CD4-positive, CD25-positive, alpha-beta regulatory T cell (primary cell): Measurements from ENCODE around the gene SMARCC2. TPM values are rescaled to one million over a fixed set of nuclear protein-coding genes. Genes with fewer than 3 reads are reported as not detected.

Experiments
- ATAC-seq, 2 donors: fragments of 150-1000 bp; cut with Tn5 transposase; one replicate each; pipeline ENCODE4 v1.10.0; 2021; ENCODE audit warnings: low read depth in 2 of 2, moderate number of reproducible peaks in 2 of 2, moderate library complexity in 1 of 2
- DNase-seq, 3 donors: peaks; one replicate each; pipeline versions ENCODE4 v3.0.0 to v3.0.0-alpha.2; 2012 to 2022; ENCODE audit warnings: mixed read lengths in 1 of 3
- H3K27ac ChIP-seq: one replicate; pipeline ENCODE4 v1.7.0; 2013; ENCODE audit warnings: mild to moderate bottlenecking, low read length; ENCODE audit not compliant: insufficient read depth, poor library complexity, severe bottlenecking
- H3K27me3 ChIP-seq: one replicate; pipeline ENCODE4 v1.7.0; 2013; ENCODE audit warnings: low read length; ENCODE audit not compliant: control insufficient read depth, insufficient read depth
- H3K36me3 ChIP-seq: one replicate; pipeline ENCODE4 v1.7.0; 2013; ENCODE audit warnings: mild to moderate bottlenecking, low read length, moderate library complexity; ENCODE audit not compliant: control insufficient read depth, insufficient read depth
- H3K4me1 ChIP-seq: 2 replicates; pipeline ENCODE4 v1.7.0; 2013; ENCODE audit warnings: mild to moderate bottlenecking, low read length; ENCODE audit not compliant: insufficient read depth, control insufficient read depth, poor library complexity, severe bottlenecking
- H3K4me3 ChIP-seq: one replicate; pipeline ENCODE4 v1.7.0; 2013; ENCODE audit warnings: low read depth, mild to moderate bottlenecking, low read length, moderate library complexity
- H3K9me3 ChIP-seq, 2 experiments: 1 replicate in 1 of 2; 2 replicates in 1 of 2; pipeline ENCODE4 v1.7.0; 2013; ENCODE audit warnings: low read length in 2 of 2, mild to moderate bottlenecking in 1 of 2, moderate library complexity in 1 of 2; ENCODE audit not compliant: control insufficient read depth in 2 of 2
- H3K27ac Mint-ChIP-seq, 3 donors: one replicate each; pipeline ENCODE4 v1.8.0; 2020 to 2022; ENCODE audit warnings: mild to moderate bottlenecking in 3 of 3, mixed read lengths in 3 of 3, moderate library complexity in 2 of 3
- H3K27me3 Mint-ChIP-seq: one replicate; pipeline ENCODE4 v1.8.0; 2022; ENCODE audit warnings: mild to moderate bottlenecking, mixed read lengths
- H3K36me3 Mint-ChIP-seq: one replicate; pipeline ENCODE4 v1.8.0; 2020; ENCODE audit warnings: mixed read lengths
- H3K4me1 Mint-ChIP-seq, 4 donors: one replicate each; pipeline ENCODE4 v1.8.0; 2020 to 2022; ENCODE audit warnings: mixed read lengths in 4 of 4, mild to moderate bottlenecking in 1 of 4
- H3K4me3 Mint-ChIP-seq, 4 donors: one replicate each; pipeline ENCODE4 v1.8.0; 2020 to 2022; ENCODE audit warnings: mild to moderate bottlenecking in 4 of 4, mixed read lengths in 4 of 4, moderate library complexity in 3 of 4
- H3K9me3 Mint-ChIP-seq, 7 donors: one replicate each; pipeline ENCODE4 v1.8.0; 2020 to 2022; ENCODE audit warnings: mixed read lengths in 7 of 7, mild to moderate bottlenecking in 3 of 7, moderate library complexity in 2 of 7
- polyA plus RNA-seq, 4 donors: library from polyadenylated mRNA; unstranded; fragments of 300-500 nt; fragmentation: Illumina TruSeq; gene quantifications; one replicate each; pipeline ENCODE4 v1.2.3, GENCODE V29; 2021
- total RNA-seq: library from RNA; stranded (reverse); gene quantifications from one replicate; pipeline ENCODE4 v1.2.3, GENCODE V29; 2022

The SMARCC2 gene
- total RNA-seq (153 TPM), polyA plus RNA-seq (10 to 100 TPM; 46.3 to 64.1 (median 54.1) TPM)

DNA sequence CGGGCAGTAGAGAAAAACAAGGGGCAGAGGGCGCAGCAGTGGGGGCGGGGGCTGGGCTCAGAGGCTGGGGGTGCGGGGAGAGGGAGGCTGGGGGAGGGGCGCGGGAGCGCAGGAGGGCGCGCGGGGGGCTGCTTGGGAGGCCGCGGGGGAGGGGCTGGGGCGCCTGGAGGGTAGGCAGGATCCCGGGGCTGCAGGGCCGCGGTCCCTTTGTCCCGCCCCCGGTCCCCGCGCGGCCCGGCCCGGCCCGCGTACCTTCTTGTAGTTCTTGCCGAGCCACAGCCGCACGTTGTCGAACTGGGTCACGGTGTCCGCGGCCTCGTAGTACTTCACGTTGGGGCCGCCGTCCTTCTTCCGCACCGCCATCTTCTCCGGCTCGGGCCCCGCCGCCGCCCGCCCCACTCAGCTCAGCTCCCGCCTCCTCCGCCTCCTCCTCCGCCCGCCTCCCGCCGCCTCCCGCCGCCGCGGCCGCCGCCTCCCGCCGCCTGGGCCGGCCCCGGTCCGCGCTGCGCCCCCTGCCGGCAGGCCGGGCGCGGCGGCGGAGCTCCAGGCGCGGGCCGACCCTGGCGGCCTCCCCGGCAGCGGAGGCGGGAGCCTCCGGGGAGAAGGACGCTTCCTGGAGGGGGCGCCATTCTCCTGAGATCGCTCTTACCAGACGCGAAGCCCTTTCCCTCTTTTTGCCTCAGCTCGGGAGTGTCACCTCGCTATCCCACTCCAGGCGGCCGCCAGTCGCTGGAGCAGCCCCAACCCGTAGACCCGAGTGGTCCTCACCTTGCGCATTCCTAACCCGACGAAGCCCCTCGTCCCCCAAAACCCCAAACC lies at the start of gene SMARCC2:
Gene SMARCC2, minus strand, starts transcription at position 385 of the 819 bp plus-strand sequence. Its CDS starts 22 bp downstream, at position 363.
- DNase-seq (peak; percentile 84), ATAC-seq (peak; percentile 86 to 88)
- Mint-ChIP-seq H3K27ac (peak within 1 kb of the TSS; percentile 97 to 99 (median 99)), H3K9me3 (peaks cover 0 to 1% (median 0%) of the 10 kb centered on the region in 7 donors), H3K4me1 (peaks cover 28 to 63% (median 42%) of the 10 kb centered on the region in 4 donors), H3K27me3 (peaks cover 16% of the 10 kb centered on the region), H3K4me3 (peak within 1 kb of the TSS; percentile 95 to 99 (median 96)), H3K36me3 (peaks cover 15% of the 10 kb centered on the region)
- peaks cover 32% of the 10 kb centered on the region for H3K4me1 ChIP-seq
- no peaks in the 10 kb centered on the region for H3K27me3 ChIP-seq
- no peaks in the 10 kb centered on the region for H3K9me3 ChIP-seq
- peak within 1 kb of the TSS; percentile 86 for H3K27ac ChIP-seq
- H3K36me3 ChIP-seq: peaks cover 23% of the 10 kb centered on the region
- peak within 1 kb of the TSS; percentile 84 for H3K4me3 ChIP-seq

DNA sequence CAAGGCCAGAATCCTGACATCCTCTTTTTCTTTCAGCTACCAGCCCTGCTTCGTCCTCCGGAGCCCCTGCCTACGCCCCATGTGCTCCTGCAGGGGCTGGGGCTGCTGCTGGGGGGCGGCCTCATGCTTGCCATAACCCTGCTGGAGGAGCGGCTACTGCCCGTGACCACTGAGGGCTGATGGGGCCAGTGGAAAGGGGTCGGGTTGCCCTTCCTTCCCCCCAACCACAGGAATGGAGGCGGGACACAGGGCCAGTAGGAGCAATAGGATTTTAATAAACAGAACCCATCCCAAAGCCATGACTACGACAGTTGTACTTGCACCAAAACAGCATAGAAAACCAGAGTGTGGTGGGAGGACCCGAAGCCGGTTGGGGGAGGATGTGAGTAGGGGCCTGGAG lies 48.3 kb upstream of the SMARCC2 start:
- Mint-ChIP-seq H3K9me3 (no peaks in the 10 kb centered on the region), H3K4me1 (peaks cover 0 to 3% (median 1%) of the 10 kb centered on the region in 4 donors), H3K27me3 (no peaks in the 10 kb centered on the region), H3K36me3 (peaks cover 10% of the 10 kb centered on the region), H3K4me3 (no peak overlapping the region), H3K27ac (no peak overlapping the region)
- DNase-seq (no peak), ATAC-seq (no peak)
- no peaks in the 10 kb centered on the region for H3K4me1 ChIP-seq
- H3K27me3 ChIP-seq: no peaks in the 10 kb centered on the region
- H3K9me3 ChIP-seq: no peaks in the 10 kb centered on the region
- H3K36me3 ChIP-seq: peaks cover 21% of the 10 kb centered on the region
- H3K27ac ChIP-seq: no peak overlapping the region
- H3K4me3 ChIP-seq: no peak overlapping the region

DNA sequence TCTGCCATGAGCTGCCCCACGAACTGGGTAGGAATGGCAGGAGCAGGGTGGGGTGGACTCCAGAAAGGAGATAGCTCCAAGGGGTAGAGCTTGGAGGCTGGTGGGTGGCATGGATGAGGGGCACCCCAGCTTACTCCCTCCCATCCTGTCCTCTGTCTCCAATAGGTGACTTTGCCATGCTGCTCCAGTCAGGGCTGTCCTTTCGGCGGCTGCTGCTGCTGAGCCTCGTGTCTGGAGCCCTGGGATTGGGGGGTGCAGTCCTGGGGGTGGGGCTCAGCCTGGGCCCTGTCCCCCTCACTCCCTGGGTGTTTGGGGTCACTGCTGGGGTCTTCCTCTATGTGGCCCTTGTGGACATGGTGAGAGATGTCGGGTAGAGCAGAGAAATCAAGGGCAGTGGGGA lies 47.7 kb upstream of the SMARCC2 start:
- Mint-ChIP-seq H3K27ac (no peak overlapping the region), H3K4me1 (peaks cover 0 to 3% (median 1%) of the 10 kb centered on the region in 4 donors)
- ATAC-seq: no peak

DNA sequence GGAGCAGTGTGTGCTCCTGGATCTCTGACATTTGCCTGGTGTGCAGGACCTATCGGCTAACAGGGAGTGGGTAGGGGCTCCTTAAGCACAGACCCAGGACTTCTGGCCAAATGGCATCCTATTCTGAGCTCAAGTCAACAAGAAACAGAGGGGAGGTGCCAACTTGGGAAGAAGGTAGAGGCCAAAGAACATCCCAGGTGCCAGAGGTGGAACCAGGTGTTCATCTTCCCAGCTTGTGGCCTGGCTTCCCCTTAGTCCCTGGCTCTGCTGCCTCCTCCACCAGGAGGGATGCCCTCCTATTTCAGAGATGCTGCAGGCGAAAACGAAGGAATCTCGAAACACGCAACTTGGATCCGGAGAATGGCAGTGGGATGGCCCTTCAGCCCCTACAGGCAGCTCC lies 46.8 kb upstream of the SMARCC2 start:
- no peaks in the 10 kb centered on the region for H3K9me3 ChIP-seq
- no peak overlapping the region for H3K27ac ChIP-seq
- Mint-ChIP-seq H3K4me1 (peaks cover 0 to 3% (median 1%) of the 10 kb centered on the region in 4 donors), H3K36me3 (peaks cover 8% of the 10 kb centered on the region), H3K27me3 (no peaks in the 10 kb centered on the region), H3K4me3 (no peak overlapping the region), H3K27ac (no peak overlapping the region), H3K9me3 (no peaks in the 10 kb centered on the region)
- no peaks in the 10 kb centered on the region for H3K4me1 ChIP-seq
- no peaks in the 10 kb centered on the region for H3K27me3 ChIP-seq
- H3K4me3 ChIP-seq: no peak overlapping the region
- H3K36me3 ChIP-seq: peaks cover 7% of the 10 kb centered on the region
- ATAC-seq (no peak), DNase-seq (no peak)

More for the DNA sequence above, 47.7 kb upstream of the SMARCC2 start:
- Histone ChIP-seq H3K4me3 (no peak overlapping the region), H3K36me3 (peaks cover 15% of the 10 kb centered on the region), H3K4me1 (no peaks in the 10 kb centered on the region), H3K27me3 (no peaks in the 10 kb centered on the region), H3K9me3 (no peaks in the 10 kb centered on the region), H3K27ac (no peak overlapping the region)
- Mint-ChIP-seq H3K9me3 (no peaks in the 10 kb centered on the region), H3K36me3 (peaks cover 10% of the 10 kb centered on the region), H3K4me3 (peak overlapping the region in 1 of 4 donors; percentile 4), H3K27me3 (no peaks in the 10 kb centered on the region)
- DNase-seq: no peak

DNA sequence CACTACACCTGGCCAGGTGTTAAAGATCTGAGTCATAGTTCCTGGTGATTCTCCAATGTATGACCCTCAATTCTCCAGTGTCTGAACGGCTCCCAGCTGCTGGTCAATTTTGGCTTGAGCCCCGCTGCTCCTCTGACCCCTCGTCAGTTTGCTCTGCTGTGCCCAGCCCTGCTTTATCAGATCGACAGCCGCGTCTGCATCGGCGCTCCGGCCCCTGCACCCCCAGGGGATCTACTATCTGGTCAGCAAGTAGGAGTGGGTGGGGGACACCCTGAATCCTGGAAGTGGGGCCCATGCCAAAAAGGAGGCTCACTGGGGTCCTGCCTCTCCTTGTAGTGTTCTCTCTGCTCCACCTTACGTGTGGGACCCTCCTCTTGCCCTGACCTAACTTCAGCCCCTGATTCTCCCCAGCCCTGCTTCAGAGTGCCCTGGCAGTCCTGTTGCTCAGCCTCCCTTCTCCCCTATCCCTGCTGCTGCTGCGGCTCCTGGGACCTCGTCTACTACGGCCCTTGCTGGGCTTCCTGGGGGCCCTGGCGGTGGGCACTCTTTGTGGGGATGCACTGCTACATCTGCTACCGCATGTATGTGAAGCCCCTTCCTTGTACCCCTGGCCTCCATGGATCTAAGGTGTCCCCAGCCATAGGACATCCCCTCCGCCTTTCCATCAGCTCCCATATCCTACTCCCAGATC lies 45.6 kb upstream of the SMARCC2 start:
- ATAC-seq: no peak
- no peak overlapping the region for H3K27ac ChIP-seq
- peak overlapping the region in 1 of 3 donors; percentile 11 for H3K27ac Mint-ChIP-seq

DNA sequence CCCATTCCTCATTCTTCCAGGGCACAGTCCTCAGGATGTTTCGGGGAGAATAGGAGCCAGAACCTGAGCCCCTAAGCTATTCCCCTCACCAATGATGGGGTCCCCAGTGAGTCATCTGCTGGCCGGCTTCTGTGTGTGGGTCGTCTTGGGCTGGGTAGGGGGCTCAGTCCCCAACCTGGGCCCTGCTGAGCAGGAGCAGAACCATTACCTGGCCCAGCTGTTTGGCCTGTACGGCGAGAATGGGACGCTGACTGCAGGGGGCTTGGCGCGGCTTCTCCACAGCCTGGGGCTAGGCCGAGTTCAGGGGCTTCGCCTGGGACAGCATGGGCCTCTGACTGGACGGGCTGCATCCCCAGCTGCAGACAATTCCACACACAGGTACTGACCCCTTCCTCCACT lies 41.9 kb upstream of the SMARCC2 start:
- H3K4me3 Mint-ChIP-seq: no peak overlapping the region
- H3K27me3 Mint-ChIP-seq: no peaks in the 10 kb centered on the region
- H3K4me1 Mint-ChIP-seq: peaks cover 0 to 3% (median 2%) of the 10 kb centered on the region in 4 donors
- H3K4me1 ChIP-seq: no peaks in the 10 kb centered on the region
- H3K27me3 ChIP-seq: no peaks in the 10 kb centered on the region
- no peak for ATAC-seq
- peaks cover 3% of the 10 kb centered on the region for H3K36me3 ChIP-seq
- H3K9me3 Mint-ChIP-seq: no peaks in the 10 kb centered on the region
- H3K27ac ChIP-seq: no peak overlapping the region
- peaks cover 2% of the 10 kb centered on the region for H3K36me3 Mint-ChIP-seq
- no peak overlapping the region for H3K27ac Mint-ChIP-seq
- H3K9me3 ChIP-seq: no peaks in the 10 kb centered on the region
- DNase-seq: no peak
- no peak overlapping the region for H3K4me3 ChIP-seq

More for the DNA sequence above, 45.6 kb upstream of the SMARCC2 start:
- Mint-ChIP-seq H3K4me3 (no peak overlapping the region), H3K27me3 (no peaks in the 10 kb centered on the region), H3K9me3 (no peaks in the 10 kb centered on the region), H3K4me1 (peaks cover 0 to 3% (median 1%) of the 10 kb centered on the region in 4 donors), H3K36me3 (peaks cover 3% of the 10 kb centered on the region)
- Histone ChIP-seq H3K4me3 (no peak overlapping the region), H3K9me3 (no peaks in the 10 kb centered on the region), H3K4me1 (no peaks in the 10 kb centered on the region), H3K27me3 (no peaks in the 10 kb centered on the region), H3K36me3 (no peaks in the 10 kb centered on the region)
- no peak for DNase-seq

DNA sequence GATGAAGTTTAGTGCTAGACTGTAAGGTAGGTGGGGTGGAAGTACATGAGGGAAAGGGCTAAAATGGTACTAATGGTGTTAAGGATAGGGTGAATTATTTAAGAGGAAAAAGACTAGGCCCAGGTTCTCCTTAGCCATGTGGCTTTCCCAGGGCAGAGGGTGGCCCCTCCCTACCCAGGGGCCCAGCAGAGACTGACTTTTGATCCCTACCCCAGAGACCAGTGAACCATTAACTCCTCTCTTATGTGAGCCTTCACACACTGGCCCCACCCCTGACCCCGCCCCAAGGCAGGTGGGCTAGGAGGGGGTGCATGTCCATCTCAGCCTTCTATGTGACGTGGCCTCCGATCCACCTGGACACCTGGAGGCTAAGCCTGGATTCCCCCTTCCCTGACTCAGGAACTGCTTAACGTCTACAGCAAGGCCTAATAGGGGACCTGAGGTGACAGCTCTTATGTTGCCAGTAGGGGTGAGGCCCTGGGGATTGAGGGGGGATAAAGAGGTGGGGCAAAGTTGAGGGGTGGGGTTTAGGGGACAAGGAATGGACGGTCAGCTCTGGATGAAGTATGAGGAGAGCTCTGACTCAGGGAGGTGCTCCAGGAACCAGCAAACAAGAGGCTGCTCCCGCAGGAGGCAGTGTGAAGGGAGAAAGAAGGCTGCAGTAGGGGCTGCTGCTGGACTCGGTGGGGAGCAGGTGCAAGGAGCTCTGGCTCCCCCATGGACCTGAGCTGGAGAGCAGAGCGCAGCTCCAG lies 41.3 kb upstream of the SMARCC2 start:
- H3K4me3 ChIP-seq: no peak overlapping the region
- Mint-ChIP-seq H3K4me1 (peaks cover 0 to 5% (median 4%) of the 10 kb centered on the region in 4 donors), H3K27ac (no peak overlapping the region), H3K4me3 (peak overlapping the region in 1 of 4 donors; percentile 75), H3K36me3 (peaks cover 4% of the 10 kb centered on the region), H3K9me3 (no peaks in the 10 kb centered on the region), H3K27me3 (no peaks in the 10 kb centered on the region)
- DNase-seq (no peak), ATAC-seq (no peak)
- peaks cover 5% of the 10 kb centered on the region for H3K36me3 ChIP-seq
- no peaks in the 10 kb centered on the region for H3K9me3 ChIP-seq
- no peak overlapping the region for H3K27ac ChIP-seq
- H3K27me3 ChIP-seq: no peaks in the 10 kb centered on the region
- H3K4me1 ChIP-seq: no peaks in the 10 kb centered on the region
